GM19467 (cell line): ENCODE data around the gene MATK.

ENCODE experiments used
- ATAC-seq: cut with Tn5 transposase; IDR thresholded peaks from one replicate; pipeline ENCODE4 v1.9.1; 2021; ENCODE audit warnings: mild to moderate bottlenecking, moderate library complexity; ENCODE audit not compliant: unreplicated experiment

The MATK gene

DNA sequence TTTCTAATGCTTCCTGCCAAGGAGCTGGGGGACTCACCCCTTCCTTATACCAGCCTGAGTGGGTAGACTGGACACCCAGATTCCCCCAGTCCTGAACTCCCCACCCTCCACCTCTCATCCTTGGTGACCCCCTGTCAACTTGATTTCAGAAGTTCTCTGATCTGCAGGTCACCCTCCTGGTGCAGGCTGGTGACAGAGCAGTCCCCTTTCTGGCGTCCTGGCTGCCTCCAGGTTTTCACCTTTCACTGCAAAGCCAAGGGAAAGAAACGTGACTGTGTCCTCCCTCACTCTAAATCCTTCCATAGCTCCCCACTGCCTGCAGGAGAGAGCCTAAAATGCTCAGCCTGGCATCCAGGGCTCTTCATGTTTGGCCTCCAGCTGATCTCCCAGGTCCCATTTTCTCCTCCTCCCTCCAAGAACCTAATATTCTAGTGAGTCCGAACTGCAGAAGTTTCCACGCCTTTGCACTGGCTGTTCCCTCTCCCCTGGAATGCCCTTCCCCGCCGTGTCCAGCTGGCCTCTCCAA lies 4.1 kb upstream of the MATK start:
- ATAC-seq = no peak

DNA sequence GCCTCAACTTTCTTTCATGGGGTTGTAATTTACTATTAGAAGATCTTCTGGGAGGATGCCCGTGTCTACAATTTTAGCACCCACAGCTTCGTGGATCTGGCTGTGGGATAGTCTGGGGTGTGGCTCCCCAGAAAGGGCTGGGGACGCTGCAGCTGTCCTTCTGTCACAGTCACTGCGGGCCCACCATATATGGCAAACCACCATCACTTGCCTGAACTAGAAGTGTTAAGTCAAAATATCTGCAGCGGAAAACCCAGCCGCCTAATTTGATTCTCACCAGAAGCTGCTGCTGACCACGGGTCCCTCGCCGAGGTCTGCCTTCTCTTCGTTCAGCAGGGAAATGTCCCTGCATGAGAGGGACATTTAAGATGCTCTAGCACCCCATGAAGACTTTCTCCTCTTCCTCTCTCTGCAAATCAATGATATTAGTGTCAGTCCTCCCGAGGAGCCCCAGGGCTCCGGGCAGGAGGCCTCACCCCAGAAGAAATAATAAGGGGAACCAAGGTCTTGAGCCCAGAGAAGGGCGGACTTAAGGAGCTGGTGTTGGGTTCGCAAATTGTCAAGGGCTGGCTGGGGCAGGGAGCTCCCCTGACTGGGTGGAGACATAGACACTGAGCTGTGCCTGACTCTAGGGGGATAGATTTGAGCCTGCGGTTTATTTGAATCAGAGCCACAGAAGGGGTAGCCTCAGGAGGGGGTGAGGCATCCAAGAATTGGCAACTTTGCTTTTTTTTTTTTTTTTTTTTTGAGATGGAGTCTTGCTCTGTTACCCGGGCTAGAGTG lies 3.0 kb upstream of the MATK start:
- no peak for ATAC-seq

DNA sequence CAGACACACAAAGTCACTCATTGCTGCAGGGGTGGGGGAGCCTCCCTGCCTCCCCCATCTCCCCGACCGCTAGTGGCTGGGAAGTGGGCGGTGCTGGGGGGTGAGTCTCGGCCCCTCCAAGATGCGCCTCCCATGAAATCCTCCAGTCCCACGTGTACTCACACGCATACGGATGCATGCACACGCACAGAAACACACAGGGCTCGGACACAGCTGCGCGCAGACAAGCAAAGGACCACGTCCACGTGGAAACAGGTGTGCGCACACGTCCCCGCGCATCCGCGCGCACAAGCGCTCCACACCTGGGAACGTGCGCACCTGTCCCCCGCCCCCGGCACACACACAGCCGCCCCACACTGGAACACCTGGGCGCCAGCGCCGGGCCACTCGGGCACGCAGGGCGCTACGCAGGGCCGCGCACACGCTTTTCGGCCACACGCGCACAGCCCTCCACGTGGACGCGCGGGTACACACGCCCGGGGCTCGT lies 687 bp downstream of the MATK start:
- ATAC-seq = no peak

DNA sequence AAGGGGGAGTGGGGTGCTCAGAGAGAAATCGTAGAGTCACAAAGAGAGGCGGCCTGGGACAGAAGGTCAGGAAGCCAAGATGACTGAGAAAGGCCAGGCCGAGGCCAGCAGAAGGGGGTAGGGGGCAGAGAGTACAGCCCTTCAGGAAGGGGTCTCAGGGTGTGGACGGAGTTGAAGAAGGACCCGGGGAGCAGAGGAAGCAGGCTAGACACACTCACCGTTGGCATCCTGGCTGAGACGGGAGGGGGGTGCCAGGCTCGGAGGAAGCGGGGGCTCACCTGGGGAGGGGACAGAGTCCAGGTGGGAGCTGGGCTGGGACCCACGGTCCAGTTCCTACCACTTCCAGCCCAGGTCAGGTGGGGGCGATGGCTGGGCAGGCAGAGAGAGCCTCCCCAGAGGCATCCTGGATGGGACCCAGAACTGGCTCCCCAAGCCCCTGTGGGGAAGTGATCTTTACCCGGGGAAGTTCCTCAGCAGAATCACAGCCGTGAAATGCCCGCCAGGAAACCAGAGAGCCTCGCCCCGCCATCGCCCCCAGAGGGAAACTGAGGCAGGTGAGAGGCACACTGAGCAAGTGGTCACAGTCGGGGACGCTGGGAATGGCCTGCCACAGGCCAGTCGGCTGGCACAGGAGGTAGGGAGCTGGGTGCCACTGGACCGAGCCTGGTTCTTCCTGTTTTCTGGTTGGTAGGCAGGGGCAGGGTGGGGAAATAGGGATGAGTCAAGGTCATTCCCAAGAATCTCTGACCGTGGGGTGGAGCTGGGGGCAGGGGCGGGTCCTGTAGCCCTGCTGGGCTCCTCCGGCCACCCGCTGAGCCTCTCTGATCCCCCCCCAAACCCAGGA lies 1.4 kb downstream of the MATK start:
- ATAC-seq = no peak

DNA sequence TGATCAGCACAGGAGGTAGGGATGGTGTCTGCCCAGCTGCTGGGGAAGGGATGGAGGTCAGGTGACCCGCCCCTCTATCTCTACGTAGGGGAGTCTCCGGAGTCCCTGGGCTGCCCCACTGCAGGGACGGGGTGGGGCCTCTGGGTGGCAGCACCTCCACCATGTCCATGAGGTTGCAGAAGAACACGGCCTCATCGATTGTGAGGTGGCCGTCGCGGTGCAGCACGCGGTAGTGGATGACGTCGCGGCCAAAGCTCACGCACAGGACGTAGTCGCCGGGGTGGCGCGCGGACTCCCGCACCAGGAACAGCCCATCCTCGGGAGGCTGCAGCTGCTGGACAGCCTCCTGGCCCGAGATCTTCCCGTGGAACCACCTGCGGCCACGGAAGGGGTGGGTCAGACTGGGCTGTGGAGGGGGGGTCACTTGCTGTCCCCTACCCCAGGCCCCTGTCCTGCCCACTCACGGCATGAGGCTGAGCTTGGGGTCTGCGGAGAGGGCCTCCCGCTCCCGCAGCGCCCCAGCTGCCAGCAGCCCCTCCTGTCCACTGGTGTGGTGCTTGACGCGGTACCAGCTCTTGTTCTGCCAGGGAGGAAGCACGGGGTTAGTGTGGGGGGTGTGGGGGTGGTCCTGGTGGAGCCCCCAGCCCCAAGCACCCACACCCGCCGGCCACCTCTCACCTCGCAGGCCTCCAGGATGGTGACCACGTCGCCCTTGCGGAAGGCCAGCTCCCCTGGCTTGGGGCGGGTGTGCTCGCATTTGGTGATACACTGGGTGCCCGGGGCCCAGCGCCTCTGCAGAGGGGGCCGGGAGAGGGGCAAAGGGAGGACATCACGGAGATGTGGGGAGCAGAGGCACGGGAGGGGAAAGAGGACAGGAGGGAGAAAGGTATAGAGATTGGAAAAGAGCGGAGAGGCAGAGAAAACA lies 2.3 kb downstream of the MATK start:
- ATAC-seq = no peak

DNA sequence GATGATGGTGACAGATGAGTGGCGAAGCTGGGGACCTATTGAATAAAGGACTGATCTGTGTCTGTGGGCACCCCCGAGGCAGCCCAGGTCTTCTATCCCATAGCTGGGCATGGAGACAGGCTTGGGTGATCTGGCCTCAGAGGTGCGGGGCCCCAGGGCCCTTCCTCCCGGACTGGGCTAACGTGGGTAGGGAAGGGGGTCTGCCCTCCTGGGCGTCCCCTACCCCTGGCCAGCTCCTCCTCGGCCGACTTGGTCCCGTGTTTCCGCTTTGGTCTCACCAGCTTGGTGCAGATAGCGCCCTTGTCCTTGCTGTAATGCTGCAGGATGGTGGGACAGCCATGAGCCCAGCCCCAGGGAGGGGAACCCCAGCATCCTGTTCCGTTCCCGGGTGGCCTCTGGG lies 3.3 kb downstream of the MATK start:
- ATAC-seq = no peak

DNA sequence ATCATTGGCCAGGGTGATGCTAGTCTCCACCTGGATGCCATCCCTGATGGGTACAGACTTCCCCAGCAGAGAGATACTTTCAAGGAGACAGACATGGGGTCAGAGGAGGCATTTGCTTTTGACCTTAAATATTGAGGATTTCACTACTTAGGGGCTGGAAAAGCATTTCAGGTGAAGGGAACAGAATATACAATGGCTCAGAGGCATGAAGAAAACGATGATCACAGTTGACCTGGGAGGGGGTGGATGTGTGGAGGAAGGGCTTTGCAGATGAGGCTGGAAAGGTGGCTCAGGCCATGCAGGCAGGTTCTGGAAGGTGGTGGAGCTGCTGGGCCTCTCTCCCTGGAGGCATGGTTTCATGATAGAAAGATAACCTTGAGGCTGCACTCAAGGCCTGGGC lies 3.9 kb downstream of the MATK start:
- ATAC-seq = no peak

DNA sequence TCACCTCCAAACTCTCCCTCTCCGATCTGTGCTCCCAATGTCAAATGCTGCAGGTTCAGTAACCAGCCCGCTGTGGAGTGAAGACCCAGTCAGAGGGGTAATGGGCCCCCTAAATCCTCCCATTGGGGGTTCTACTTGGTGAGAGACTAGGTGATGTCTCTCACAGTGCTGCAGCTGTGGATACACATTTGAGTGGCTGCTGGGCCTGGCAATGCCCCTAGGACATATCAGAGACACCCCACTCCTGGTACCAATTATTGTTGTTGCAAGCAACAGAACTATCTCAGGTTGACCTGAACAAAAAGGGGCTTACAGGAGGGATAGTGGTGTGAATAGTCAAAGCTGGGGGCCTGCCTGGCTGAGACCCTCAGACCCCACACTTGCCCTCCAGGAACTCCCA lies 4.6 kb downstream of the MATK start:
- no peak for ATAC-seq

DNA sequence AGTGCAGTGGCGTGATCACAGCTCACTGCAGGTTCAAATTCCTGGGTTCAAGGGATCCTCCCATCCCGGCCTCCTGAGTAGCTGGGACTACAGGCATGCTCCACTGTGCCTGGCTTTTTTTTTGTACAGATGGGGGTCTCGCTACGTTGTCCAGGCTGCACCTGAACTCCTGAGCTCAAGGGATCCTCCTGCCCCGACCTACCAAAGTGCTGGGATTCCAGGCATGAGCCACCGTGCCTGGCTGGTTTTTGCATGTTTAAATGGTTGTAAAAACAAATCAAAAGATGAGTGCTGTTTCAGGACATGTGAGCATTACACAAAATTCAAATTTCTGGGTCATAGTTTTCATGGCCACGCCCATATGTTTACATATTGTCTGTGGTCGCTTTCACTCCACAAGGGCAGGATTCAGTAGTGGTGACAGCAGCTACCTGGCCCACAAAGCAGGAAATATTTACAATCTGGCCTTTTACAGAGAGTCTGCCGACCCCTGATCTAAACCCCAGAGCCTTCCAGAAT lies 5.3 kb downstream of the MATK start:
- no peak for ATAC-seq

DNA sequence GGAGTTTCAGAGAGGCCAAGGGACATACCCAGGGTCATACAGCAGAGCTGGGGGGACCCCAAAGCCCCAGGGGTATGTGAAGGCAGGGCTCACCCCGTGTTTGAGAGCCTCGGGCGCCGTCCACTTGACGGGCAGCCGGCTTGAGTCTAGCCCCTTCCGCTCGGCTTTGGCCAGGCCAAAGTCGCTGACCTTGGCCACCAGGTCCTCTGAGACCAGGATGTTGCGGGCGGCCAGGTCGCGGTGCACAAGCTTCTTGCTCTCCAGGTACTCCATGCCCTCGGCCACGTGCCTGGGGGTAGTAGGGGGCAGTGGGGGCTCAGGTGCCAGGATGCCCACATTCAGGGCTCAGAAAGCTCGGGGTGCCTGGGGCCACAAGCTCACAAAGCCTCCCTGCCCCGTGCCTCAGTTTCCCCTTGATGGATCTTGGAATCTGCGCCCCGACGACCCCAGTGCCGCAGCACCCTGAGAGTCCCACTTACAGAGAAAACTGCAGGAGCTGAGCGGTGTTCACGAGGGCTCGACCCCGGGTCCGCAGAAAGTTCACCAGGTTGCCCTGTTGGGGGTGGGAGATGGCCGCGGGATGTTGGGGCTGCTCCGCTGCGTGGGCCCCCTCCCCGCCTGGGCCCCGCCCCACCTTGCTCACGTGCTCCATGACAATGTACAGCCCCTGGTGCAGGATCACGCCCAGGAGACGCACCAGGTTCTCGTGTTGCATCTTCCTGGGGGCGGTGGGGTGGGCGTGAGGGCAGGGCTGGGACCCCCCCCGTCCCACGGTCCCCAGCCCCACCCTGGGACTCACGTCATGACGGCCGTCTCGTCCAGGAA lies 7.1 kb downstream of the MATK start:
- ATAC-seq = no peak

DNA sequence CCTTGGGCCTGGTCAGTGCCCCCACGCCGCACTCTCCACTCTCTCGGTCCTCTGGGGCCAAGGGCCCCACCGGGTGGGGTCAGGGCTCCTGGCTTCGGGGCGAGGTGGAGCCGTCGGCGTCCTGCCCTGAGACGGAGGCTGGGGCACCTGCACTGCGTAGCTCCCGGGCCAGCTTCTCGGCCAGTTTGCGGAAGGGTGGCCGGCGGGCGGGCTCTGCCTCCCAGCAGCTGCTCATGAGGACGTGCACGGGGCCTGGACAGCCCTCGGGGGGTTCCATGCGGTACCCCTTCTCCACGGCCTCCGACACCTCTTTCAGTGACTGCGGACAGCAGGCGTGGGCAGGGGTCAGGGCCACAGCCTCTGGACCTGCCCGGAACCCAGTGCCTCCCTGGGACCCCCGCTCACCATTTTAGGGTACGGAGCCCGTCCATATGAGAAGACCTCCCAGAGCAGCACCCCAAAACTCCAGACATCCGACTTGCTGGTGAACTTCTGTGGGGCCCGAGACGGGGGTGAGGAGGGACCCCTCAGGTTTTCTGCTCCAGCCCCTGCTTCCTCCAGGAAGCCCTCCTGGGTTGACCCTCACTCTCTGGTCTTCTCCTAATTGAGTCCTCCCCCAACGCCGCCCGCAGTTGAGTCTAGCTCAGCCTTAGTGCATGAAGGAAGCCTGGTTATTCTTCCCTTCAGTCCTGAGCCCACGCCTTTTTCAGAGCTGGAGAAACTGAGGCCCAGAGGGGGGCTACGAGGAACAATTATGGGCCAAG lies 7.9 kb downstream of the MATK start:
- no peak for ATAC-seq

DNA sequence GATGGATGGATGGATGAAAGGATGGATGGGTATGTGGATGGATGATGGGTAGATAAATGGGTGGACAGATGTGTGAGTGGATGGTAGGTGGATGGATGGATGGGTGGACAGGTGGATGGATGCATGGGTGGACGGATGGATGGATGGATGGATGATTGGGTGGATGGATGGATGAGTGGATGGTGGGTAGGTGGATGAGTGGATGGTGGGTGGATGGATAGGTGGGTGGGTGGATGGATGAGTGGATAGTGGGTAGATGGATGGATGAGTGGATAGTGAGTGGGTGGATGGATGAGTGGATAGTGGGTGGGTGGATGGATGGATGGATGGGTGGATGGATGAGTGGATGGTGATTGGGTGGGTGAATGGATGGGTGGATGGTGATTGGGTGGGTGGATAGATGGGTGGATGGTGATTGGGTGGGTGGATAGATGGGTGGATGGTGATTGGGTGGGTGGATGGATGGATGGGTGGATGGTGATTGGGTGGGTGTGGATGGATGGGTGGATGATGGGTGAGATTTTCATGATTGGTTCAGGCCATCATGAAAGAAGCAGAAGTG lies 9.6 kb downstream of the MATK start:
- ATAC-seq = no peak

DNA sequence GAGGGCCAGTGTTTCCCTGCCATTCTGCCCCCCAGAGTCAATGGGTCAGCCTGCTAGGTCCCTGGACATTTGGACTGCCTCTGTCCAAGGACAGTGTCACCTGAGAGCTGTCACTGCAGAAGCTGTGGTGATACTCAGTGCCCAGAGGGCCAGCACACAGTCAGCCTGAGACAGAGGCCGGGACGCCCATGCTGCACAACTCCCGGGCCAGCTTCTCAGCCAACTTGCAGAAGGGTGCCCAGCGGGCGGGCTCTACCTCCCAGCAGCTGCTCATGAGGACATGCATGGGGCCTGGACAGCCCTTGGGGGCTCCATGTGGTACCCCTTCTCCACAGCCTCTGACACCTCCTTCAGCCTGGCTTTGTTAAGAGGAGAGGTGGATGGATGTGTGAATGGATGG lies 10.3 kb downstream of the MATK start:
- ATAC-seq = no peak

DNA sequence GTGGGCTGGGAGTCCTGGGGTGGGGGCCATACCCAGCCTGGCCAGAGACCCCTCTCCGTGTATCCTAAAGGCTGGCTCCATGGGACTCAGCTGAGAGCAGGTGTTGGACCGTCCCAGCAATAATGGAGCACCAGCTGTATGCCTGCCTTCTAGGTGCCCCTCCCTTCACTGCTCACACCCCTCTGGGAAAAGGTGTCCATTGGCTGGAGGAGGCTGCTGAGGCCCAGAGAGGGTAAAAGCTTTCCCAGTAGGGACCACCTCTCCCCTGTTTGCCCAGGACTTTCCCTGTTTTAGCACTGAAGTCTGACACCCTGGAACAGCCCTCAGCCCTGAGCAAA lies 10.8 kb downstream of the MATK start:
- no peak for ATAC-seq

DNA sequence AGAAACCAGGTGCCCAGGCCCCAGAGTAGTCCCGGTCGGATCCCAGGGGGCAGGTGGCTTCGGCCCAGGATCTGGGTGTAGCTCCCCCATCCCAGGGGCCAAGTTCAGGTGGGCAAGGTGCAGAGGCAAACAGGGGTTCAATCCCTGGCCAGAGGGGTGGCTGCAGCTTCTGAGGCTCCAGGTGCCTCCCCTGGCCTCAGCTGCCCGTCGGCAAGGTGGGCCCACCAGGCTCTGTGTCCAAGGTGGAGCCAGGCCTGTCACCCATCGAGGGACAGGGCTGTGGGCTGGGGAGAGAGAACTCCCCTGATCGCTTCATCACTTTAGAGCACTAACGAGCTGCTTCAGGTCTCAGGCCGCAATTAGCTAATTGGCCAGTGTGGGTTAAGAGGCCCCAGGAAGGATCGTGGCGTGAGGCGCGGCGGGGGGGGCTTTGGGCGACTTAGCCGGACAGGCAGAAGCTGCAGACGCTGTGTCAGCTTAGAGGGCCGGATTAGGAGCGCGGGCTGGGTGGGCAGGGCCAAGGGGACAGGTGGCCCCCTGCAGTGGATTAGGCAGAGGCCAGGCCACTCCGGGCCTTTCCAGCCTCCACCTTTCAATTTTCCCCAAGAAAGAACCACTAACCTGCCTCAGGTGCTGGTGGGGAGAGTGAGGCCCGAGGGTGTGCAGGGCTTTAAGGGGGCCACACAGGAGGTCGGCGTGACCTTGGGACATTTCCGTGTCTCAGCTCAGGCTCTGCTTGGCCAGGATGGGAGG lies 11.4 kb downstream of the MATK start:
- ATAC-seq = no peak

DNA sequence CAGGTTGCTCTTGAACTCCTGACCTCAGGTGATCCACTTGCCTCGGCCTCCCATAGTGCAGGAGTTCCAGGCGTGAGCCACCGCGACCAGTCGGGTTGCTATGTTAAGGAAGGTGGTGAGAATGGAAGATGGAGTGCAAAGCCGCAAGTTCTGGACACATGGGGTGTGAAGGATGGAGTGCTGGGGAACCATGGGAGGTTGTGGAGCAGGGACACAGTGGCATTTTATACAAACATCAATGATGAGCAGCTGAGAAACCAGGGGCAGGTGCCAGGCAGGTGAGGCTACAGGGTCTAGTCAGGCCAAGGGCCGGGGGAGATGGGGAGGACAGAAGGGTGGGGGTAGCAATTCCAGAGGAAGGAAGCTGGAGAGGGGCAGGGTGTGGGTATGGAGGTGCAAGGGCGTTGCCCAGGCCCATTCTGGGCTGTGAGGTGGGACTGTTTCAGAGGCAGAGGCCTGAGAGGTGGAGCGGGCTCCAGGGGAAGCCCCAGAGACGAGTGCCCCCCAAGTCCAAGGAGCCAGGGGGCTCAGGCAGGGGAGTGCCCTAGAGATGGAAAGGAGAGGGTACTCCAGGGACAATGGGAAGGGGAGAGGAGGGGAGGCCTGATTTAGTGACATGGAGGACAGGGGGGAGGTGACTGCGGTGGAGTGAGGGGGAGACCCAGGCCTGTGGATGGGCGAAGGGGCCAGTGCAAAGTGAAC lies 12.2 kb downstream of the MATK start:
- no peak for ATAC-seq

DNA sequence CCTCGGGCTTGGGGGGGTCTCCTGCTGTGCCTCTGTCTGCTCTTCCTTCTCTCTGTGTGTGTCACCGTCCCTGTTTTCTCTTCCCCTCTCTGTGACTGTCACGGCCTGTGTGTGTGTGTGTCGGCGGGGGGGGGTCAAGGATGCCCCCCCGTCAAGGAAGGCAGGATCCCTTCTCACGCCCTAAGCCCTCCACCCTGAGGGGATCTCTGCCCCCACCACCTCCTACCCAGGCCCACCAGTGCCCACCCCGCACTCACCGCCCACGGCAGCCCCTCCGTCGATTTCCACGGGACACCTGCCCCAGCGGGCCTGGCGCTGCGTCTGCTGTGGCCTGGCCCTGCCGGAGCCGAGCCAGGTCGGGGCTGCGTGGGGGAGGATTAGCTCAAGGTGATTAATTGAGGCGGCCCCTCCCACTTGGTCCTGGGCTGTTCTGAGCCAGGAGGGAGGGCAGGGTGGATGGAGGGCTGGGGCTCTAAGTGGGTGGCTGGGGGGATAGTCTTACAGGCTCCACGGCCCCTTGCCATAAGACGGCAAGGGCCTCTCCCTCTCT lies 14.2 kb downstream of the MATK start, which contains the start of gene RAX2:
RAX2 (minus strand) TSS at position 323 of the 550 bp plus-strand sequence. CDS start 486 bp downstream, outside the sequence.
- no peak for ATAC-seq
